Esophagus squamous epithelium (tissue), 4 donors: ENCODE results near the gene JUND.

Source experiments
- POLR2A ChIP-seq, 4 donors: fragments of 450-650 bp; IDR thresholded peaks; one replicate each; pipeline ENCODE4 v1.6.1; 2017; ENCODE audit warnings: antibody characterized with exemption in 4 of 4, mild to moderate bottlenecking in 4 of 4, moderate library complexity in 3 of 4
- TF ChIP-seq, protein P1 (sequence below), 6 experiments: fragments of 450-650 bp in 4 of 6; fragments of 200-600 bp in 2 of 6; sonication (generic) in 2 of 6; IDR thresholded peaks; one replicate each; pipeline ENCODE4 v1.5.1; 2016 to 2019; ENCODE audit warnings: antibody characterized with exemption in 6 of 6, mild to moderate bottlenecking in 4 of 6, moderate library complexity in 4 of 6

DNA sequence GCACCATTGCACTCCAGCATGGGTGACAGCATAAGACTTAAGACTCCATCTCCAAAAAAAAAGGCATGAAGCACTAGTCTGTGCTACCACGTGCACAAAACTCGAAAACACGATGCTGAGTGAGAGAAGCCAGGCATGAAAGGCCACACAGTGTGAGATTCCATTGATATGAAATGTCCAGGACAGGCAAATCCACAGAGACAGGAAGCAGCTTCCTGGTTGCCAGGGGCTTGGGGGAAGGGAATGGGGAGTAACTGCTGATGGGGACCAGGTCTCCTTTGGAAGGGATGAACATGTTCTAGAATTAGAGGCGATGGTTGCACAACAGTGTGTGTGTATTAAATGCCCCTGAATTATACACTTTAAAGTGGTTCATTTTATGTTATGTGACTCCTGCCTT is 15.9 kb upstream of the JUND start:
- TF ChIP-seq, protein P1, sequence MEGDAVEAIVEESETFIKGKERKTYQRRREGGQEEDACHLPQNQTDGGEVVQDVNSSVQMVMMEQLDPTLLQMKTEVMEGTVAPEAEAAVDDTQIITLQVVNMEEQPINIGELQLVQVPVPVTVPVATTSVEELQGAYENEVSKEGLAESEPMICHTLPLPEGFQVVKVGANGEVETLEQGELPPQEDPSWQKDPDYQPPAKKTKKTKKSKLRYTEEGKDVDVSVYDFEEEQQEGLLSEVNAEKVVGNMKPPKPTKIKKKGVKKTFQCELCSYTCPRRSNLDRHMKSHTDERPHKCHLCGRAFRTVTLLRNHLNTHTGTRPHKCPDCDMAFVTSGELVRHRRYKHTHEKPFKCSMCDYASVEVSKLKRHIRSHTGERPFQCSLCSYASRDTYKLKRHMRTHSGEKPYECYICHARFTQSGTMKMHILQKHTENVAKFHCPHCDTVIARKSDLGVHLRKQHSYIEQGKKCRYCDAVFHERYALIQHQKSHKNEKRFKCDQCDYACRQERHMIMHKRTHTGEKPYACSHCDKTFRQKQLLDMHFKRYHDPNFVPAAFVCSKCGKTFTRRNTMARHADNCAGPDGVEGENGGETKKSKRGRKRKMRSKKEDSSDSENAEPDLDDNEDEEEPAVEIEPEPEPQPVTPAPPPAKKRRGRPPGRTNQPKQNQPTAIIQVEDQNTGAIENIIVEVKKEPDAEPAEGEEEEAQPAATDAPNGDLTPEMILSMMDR (IDR thresholded peaks at IDR 0.05), result no peak
- TF ChIP-seq POLR2A (IDR thresholded peaks at IDR 0.05), result no peak
